CD14-positive monocyte (primary cell): Measurements from ENCODE around the gene TBX15. TPM values are rescaled to one million over a fixed set of nuclear protein-coding genes. Genes with fewer than 3 reads are reported as not detected.

Experiments used
- DNase-seq, 3 donors: peaks; one replicate each; pipeline ENCODE4 v3.0.0-alpha.2; 2011 to 2022
- H2AFZ ChIP-seq: 2 replicates; pipeline ENCODE4 v1.6.0; 2012; ENCODE audit warnings: mild to moderate bottlenecking, low read depth, low read length, inconsistent platforms; ENCODE audit not compliant: insufficient read depth, poor library complexity, severe bottlenecking
- H3K27ac ChIP-seq, 2 donors: 1 replicate in 1 of 2; 2 replicates in 1 of 2; pipeline ENCODE4 v1.5.1; 2012 to 2013; ENCODE audit warnings: low read length in 2 of 2, control low read depth in 1 of 2, inconsistent platforms in 1 of 2, low read depth in 1 of 2, mild to moderate bottlenecking in 1 of 2
- H3K27me3 ChIP-seq, 2 donors: one replicate each; pipeline versions ENCODE4 v1.6.0 to v1.6.1; 2011 to 2013; ENCODE audit warnings: low read length in 2 of 2; ENCODE audit not compliant: control insufficient read depth in 2 of 2, insufficient read depth in 2 of 2
- H3K36me3 ChIP-seq, 2 donors: replicated peaks in 1 of 2; 1 replicate in 1 of 2; 2 replicates in 1 of 2; pipeline versions ENCODE4 v1.5.1 to v1.6.1; 2012 to 2013; ENCODE audit warnings: low read length in 2 of 2, control low read depth in 1 of 2, inconsistent platforms in 1 of 2, mild to moderate bottlenecking in 1 of 2; ENCODE audit not compliant: insufficient read depth in 2 of 2, control insufficient read depth in 1 of 2
- H3K4me1 ChIP-seq, 2 donors: 1 replicate in 1 of 2; 2 replicates in 1 of 2; pipeline versions ENCODE4 v1.5.1 to v1.6.1; 2012 to 2013; ENCODE audit warnings: low read length in 2 of 2, control low read depth in 1 of 2, inconsistent platforms in 1 of 2, mild to moderate bottlenecking in 1 of 2, moderate library complexity in 1 of 2; ENCODE audit not compliant: insufficient read depth in 2 of 2, control insufficient read depth in 1 of 2
- H3K4me2 ChIP-seq: replicated peaks from 2 replicates; pipeline ENCODE3; 2012; ENCODE audit warnings: low read length, moderate library complexity, mild to moderate bottlenecking; ENCODE audit not compliant: poor library complexity, severe bottlenecking; ENCODE audit errors: extremely low read depth
- H3K4me3 ChIP-seq, 3 experiments: fragments of 200-600 bp in 1 of 3; sonication (generic) in 1 of 3; replicated peaks in 1 of 3; 1 replicate in 2 of 3; 2 replicates in 1 of 3; pipeline ENCODE4 v1.5.1; 2011 to 2013; ENCODE audit warnings: low read length in 3 of 3, mild to moderate bottlenecking in 3 of 3, control low read depth in 2 of 3, low read depth in 2 of 3, inconsistent platforms in 1 of 3, moderate library complexity in 1 of 3
- H3K79me2 ChIP-seq: 2 replicates; pipeline ENCODE4 v1.6.0; 2012; ENCODE audit warnings: mild to moderate bottlenecking, control low read depth, inconsistent platforms, low read length, moderate library complexity; ENCODE audit not compliant: insufficient read depth
- H3K9ac ChIP-seq: 2 replicates; pipeline ENCODE4 v1.6.0; 2017; ENCODE audit warnings: low read length, mild to moderate bottlenecking; ENCODE audit not compliant: insufficient read depth, poor library complexity, severe bottlenecking
- H3K9me3 ChIP-seq, 2 donors: replicated peaks in 1 of 2; 1 replicate in 1 of 2; 2 replicates in 1 of 2; pipeline versions ENCODE4 v1.5.1 to v1.6.1; 2012 to 2013; ENCODE audit warnings: low read length in 2 of 2, control low read depth in 1 of 2; ENCODE audit not compliant: control insufficient read depth in 1 of 2, insufficient read depth in 1 of 2
- H4K20me1 ChIP-seq: 2 replicates; pipeline ENCODE4 v1.6.0; 2012; ENCODE audit warnings: mild to moderate bottlenecking, low read length, control low read depth, moderate library complexity; ENCODE audit not compliant: insufficient read depth
- H3K27ac Mint-ChIP-seq, 7 donors: one replicate each; pipeline ENCODE4 v1.8.0; 2020; ENCODE audit warnings: mild to moderate bottlenecking in 7 of 7, mixed read lengths in 7 of 7, moderate library complexity in 6 of 7, inconsistent platforms in 2 of 7
- H3K27me3 Mint-ChIP-seq, 3 donors: one replicate each; pipeline ENCODE4 v1.8.0; 2021 to 2022; ENCODE audit warnings: low read depth in 3 of 3, mild to moderate bottlenecking in 3 of 3, mixed read lengths in 3 of 3, moderate library complexity in 3 of 3, inconsistent platforms in 1 of 3
- H3K36me3 Mint-ChIP-seq, 2 donors: one replicate each; pipeline ENCODE4 v1.8.0; 2020; ENCODE audit warnings: mixed read lengths in 2 of 2, inconsistent platforms in 1 of 2, mild to moderate bottlenecking in 1 of 2
- H3K4me1 Mint-ChIP-seq: one replicate; pipeline ENCODE4 v1.8.0; 2020; ENCODE audit warnings: mild to moderate bottlenecking, mixed read lengths
- H3K4me3 Mint-ChIP-seq, 2 donors: one replicate each; pipeline ENCODE4 v1.8.0; 2020; ENCODE audit warnings: mild to moderate bottlenecking in 2 of 2, mixed read lengths in 2 of 2, moderate library complexity in 1 of 2
- H3K9me3 Mint-ChIP-seq, 7 donors: one replicate each; pipeline ENCODE4 v1.8.0; 2020 to 2022; ENCODE audit warnings: mixed read lengths in 7 of 7, mild to moderate bottlenecking in 6 of 7, moderate library complexity in 6 of 7, inconsistent platforms in 2 of 7
- CTCF ChIP-seq: fragments of 200-600 bp; IDR thresholded peaks from one replicate; pipeline ENCODE4 v1.8.0; 2022; ENCODE audit warnings: antibody characterized with exemption, mild to moderate bottlenecking
- WGBS: methylation state at CpG from one replicate; pipeline ENCODE4 v1.1.5; 2013; ENCODE audit warnings: missing lambda C conversion rate; ENCODE audit not compliant: insufficient coverage; 5-methylcytosine and 5-hydroxymethylcytosine counted together
- intact Hi-C, 2 donors: fragments of 100-400 bp; cut with micrococcal nuclease; formaldehyde crosslinking; loops; one replicate each; pipeline versions ENCODE4 v1.15.0 to v1.15.1; 2023
- polyA plus RNA-seq, 3 donors: library from polyadenylated mRNA; depleted of rRNA in 1 of 3; unstranded in 2 of 3; stranded (reverse) in 1 of 3; fragments of 300-500 nt in 2 of 3; fragments of >200 nt in 1 of 3; fragmentation: Illumina TruSeq in 2 of 3; gene quantifications; 1 replicate in 2 of 3; 2 replicates in 1 of 3; pipeline ENCODE4 v1.2.3, GENCODE V29; 2012 to 2021

Gene TBX15
- polyA plus RNA-seq, 3 donors: not detected

GRCh38 chr1:119009312-119009655 lies 21.1 kb upstream of the TBX15 start:
- peaks cover 5% of the 10 kb centered on the region in 2 donors for H3K36me3 Mint-ChIP-seq

GRCh38 chr1:119008483-119009311 lies 20.6 kb upstream of the TBX15 start:
- H2AFZ ChIP-seq: no peak overlapping the region
- WGBS: 0% methylated on average over 2 of the region's 22 CpGs
- Mint-ChIP-seq H3K36me3 (peaks cover 5% of the 10 kb centered on the region in 2 donors), H3K9me3 (peaks cover 0 to 25% (median 14%) of the 10 kb centered on the region in 7 donors), H3K4me3 (peak overlapping the region; percentile 59 to 89), H3K4me1 (peaks cover 14% of the 10 kb centered on the region), H3K27ac (no peak overlapping the region), H3K27me3 (peaks cover 64 to 83% (median 76%) of the 10 kb centered on the region in 3 donors)
- peak overlapping the region; percentile 23 for H3K4me2 ChIP-seq
- no peak overlapping the region for H3K27ac ChIP-seq
- H3K9me3 ChIP-seq: peaks cover 3 to 26% of the 10 kb centered on the region in 2 donors
- intact Hi-C loops: no loop called here
- H3K79me2 ChIP-seq: no peaks in the 10 kb centered on the region
- H3K36me3 ChIP-seq: no peaks in the 10 kb centered on the region
- peaks cover 11 to 14% of the 10 kb centered on the region in 2 donors for H3K4me1 ChIP-seq
- no peaks in the 10 kb centered on the region for H4K20me1 ChIP-seq
- peak overlapping the region in 1 of 3 experiments; percentile 32 for H3K4me3 ChIP-seq
- peaks cover 83 to 87% of the 10 kb centered on the region in 2 donors for H3K27me3 ChIP-seq
- TF ChIP-seq CTCF: peak; percentile 51
- peak in 2 of 3 donors; percentile 18 to 25 for DNase-seq
- H3K9ac ChIP-seq: no peak overlapping the region

More at GRCh38 chr1:119009312-119009655, 21.1 kb upstream of the TBX15 start:
- H3K27me3 ChIP-seq: peaks cover 77 to 82% of the 10 kb centered on the region in 2 donors
- no peaks in the 10 kb centered on the region for H4K20me1 ChIP-seq
- no peak overlapping the region for H3K27ac ChIP-seq
- no peak for TF ChIP-seq CTCF
- H3K9me3 Mint-ChIP-seq: peaks cover 0 to 22% (median 12%) of the 10 kb centered on the region in 7 donors
- H3K36me3 ChIP-seq: no peaks in the 10 kb centered on the region
- peaks cover 58 to 77% (median 70%) of the 10 kb centered on the region in 3 donors for H3K27me3 Mint-ChIP-seq
- H3K4me3 ChIP-seq: no peak overlapping the region
- no CpG with 5 or more reads among the region's 2 CpGs for WGBS
- no peak overlapping the region for H3K9ac ChIP-seq
- H3K4me1 ChIP-seq: peaks cover 11 to 14% of the 10 kb centered on the region in 2 donors
- H2AFZ ChIP-seq: no peak overlapping the region
- H3K27ac Mint-ChIP-seq: no peak overlapping the region
- H3K9me3 ChIP-seq: peaks cover 3 to 20% of the 10 kb centered on the region in 2 donors
- DNase-seq: no peak
- intact Hi-C loops: no loop called here
- no peak overlapping the region for H3K4me2 ChIP-seq
- peaks cover 14% of the 10 kb centered on the region for H3K4me1 Mint-ChIP-seq
- peak overlapping the region in 1 of 2 donors; percentile 89 for H3K4me3 Mint-ChIP-seq
- H3K79me2 ChIP-seq: no peaks in the 10 kb centered on the region
